Kasumi-1 (cell line): ENCODE data around the gene MROH2B.
"Not testable (repeated sequence)": the region's sequence is repeated elsewhere in the genome, so short reads cannot be mapped to it uniquely, and the experiment has no call there.

Experiments
- DNase-seq, 2 experiments: peaks; one replicate each; lab custom pipeline; 2025; lab: John Stamatoyannopoulos, UW

The MROH2B gene

GRCh38 chr5:41022600-41022999 is 48.5 kb downstream of the MROH2B start:
- not testable (repeated sequence) for DNase-seq

GRCh38 chr5:41012318-41012717 is 58.8 kb downstream of the MROH2B start:
- no peak for DNase-seq

- no peak for DNase-seq
Measured at GRCh38 chr5:41010572-41010971, 60.6 kb downstream of the MROH2B start.

- DNase-seq, result no peak
Measured at GRCh38 chr5:41009232-41009631, 61.9 kb downstream of the MROH2B start.

GRCh38 chr5:41004931-41005330 is 66.2 kb downstream of the MROH2B start:
- DNase-seq, result no peak

- no peak for DNase-seq
Measured at GRCh38 chr5:41003670-41004376, 67.3 kb downstream of the MROH2B start.

- no peak for DNase-seq
Measured at GRCh38 chr5:40999966-41000365, 71.2 kb downstream of the MROH2B start.

GRCh38 chr5:40999142-40999541 is 72.0 kb downstream of the MROH2B start:
- DNase-seq, result no peak

GRCh38 chr5:40995801-40996586 is 75.1 kb downstream of the MROH2B start:
- DNase-seq, result no peak

GRCh38 chr5:40991981-40992559 is 79.1 kb downstream of the MROH2B start:
- no peak for DNase-seq

GRCh38 chr5:40991168-40991980 is 79.8 kb downstream of the MROH2B start:
- DNase-seq, result no peak

- no peak for DNase-seq
Measured at GRCh38 chr5:40988746-40989510, 82.2 kb downstream of the MROH2B start.

GRCh38 chr5:40987349-40987748 is 83.8 kb downstream of the MROH2B start:
- DNase-seq, result no peak

- DNase-seq, result no peak
Measured at GRCh38 chr5:40986666-40987065, 84.5 kb downstream of the MROH2B start.

GRCh38 chr5:40985501-40985900 is 85.6 kb downstream of the MROH2B start:
- DNase-seq, result no peak

- no peak for DNase-seq
Measured at GRCh38 chr5:40984884-40985283, 86.3 kb downstream of the MROH2B start.

GRCh38 chr5:40983781-40984180 is 87.4 kb downstream of the MROH2B start:
- no peak for DNase-seq

GRCh38 chr5:40981420-40981819 is 89.7 kb downstream of the MROH2B start:
- DNase-seq, result no peak

- no peak for DNase-seq
Measured at GRCh38 chr5:40976836-40977235, 94.3 kb downstream of the MROH2B start.

- DNase-seq, result no peak
Measured at GRCh38 chr5:40976041-40976440, 95.1 kb downstream of the MROH2B start.

GRCh38 chr5:40973364-40974004 is 97.7 kb downstream of the MROH2B start:
- no peak for DNase-seq
